Brain pericyte (primary cell): Measurements from ENCODE around the gene CTSZ.
"Not testable (repeated sequence)": the region's sequence is repeated elsewhere in the genome, so short reads cannot be mapped to it uniquely, and the experiment has no call there.

ENCODE experiments used
- DNase-seq: peaks from one replicate; pipeline ENCODE4 v3.0.0-alpha.2; 2012; ENCODE audit warnings: low read depth, low spot score

CTSZ gene

GRCh38 chr20:58997141-58997770 is 9.8 kb downstream of the CTSZ start:
- DNase-seq, result no peak

DNA sequence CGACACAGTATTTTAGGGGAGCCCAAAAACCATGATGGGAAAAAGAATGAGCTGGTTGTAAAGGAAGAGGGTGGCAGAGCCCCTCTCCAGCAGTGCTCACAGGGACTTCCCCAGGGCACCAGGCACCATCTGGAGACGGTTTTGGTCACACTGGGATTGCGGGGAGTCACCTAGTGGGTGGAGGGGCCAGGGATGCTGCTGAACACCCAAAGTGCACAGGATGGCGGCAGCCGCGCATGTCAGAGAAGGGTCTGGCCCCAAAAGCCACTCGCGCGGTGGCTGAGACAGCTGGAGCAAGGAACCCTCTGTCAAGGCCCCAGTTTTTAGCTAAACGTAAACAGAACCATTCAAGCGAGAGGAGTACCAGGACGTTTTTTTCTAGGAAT is 10.8 kb downstream of the CTSZ start:
- no peak for DNase-seq

DNA sequence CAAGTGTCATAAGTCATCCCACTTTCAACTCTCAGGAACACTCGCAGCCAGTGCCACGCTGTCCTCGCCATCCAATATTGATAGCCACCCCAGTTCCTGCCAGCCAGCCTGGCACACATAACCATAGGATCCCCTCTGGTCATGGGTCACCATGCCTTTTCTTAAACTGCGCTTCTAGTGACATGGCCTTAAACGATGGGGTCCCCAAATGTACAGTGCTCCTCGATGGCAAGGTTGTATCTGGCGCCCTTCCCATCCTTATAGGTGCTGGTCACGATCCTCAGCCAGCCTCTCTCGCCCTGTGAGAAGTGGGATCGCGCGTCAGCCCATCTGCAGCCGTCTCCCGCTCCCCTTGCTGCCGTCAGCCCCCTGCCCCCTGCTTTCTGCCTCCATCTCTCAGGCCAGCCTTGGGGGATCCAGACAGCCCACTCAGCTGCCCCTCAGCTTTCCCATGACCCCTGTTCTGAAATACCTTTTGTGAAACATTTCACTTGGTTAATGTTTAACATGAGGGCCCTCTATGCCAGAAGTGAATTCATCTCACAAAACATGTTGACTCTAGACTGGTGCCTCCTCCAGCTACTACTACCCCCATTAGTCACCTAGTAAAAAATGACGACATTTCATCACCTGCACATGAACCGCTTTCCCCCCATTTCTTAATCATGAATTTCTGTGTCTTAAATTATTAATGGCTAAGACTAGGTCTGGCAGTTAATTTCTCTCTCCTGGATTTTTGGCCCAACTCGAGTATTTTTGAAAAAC is 11.4 kb downstream of the CTSZ start:
- DNase-seq, result no peak

- DNase-seq, result no peak
Observed at GRCh38 chr20:58994390-58995159, 12.5 kb downstream of the CTSZ start.

- no peak for DNase-seq
Observed at GRCh38 chr20:58993332-58994248, 13.5 kb downstream of the CTSZ start.

DNA sequence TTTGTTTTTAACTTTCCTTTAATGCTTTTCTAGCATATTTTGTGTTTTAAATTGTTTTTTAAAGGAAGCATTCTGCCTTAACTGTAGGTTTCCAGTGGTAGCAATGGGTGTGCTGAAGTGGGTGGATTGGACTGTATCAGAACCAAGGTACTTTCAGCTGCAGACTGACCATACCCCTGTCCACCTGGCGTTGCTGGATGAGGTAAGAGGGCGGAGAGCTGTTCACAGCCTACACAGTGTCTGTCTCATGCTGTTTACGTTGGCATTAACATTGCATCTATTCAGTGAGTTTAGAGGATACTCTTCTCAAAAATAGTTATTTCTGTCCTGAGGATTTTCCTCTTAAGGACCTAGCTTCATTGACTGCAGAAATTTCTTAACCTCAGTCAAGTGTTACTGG is 14.1 kb downstream of the CTSZ start:
- no peak for DNase-seq

DNA sequence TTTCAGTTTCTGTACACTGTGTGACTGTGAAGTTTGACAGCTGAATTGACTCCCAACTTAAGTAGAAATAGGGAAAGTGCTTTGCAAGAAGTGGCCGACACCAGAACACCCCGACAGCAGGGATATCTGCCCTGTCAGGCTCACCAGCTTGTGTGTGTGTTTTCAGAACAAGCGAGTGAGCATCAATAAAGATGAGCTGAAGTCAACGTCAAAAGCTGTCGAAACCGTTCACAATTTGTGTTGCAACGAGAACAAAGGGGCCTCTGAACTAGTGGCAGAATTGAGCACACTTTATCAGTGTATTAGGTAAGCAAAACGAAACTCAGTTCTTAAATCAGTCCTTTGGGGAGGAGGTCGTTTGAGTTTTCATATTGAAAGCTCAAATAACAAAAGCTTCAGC is 15.3 kb downstream of the CTSZ start:
- no peak for DNase-seq

DNA sequence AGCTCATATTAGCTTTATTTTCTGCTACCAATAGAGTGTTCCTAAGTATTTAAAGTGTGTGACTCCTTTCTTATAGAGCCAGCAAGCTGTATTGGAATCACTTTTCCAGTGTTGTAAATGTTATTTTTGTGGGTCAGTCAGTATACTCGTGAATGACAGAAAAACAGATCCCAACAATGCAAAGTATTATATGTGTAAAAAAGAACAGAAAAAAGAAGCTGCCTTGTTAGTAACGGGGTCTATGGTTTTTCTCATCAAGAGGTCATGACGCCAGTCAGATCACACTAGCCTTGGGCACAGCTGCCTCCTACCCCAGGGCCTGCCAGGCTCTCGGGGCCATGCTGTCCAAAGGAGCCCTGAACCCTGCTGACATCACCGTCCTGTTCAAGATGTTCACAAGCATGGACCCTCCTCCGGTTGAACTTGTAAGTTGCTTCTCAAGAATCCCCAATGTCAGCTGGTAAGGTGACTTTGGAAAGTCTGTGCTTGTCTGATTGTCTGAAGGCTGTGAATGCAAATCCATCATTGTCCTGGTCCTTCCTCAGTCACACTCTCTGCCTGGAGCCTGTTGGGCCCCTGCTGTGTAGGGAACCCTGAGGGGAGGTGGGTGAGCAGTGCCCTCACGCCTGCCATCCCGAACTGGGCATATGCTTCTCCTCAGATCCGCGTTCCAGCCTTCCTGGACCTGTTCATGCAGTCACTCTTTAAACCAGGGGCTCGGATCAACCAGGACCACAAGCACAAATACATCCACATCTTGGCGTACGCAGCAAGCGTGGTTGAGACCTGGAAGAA is 16.2 kb downstream of the CTSZ start:
- no peak for DNase-seq

DNA sequence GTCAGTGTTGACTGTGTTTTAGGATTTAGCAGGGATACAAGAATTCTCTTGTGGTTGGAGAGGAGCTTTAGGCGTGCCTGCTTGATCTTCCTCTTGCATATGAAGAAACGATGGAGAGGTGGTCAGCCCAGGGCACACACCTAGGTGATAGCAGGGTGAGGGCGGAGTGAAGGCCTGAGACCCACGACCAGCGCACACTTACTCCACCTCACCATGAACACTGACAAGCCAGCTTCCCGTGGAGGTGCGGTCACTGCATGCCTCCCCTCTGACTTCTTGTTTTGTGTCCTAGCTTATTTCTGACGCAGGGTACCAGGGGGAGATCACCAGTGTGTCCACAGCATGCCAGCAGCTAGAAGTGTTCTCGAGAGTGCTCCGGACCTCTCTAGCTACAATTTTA is 17.9 kb downstream of the CTSZ start:
- DNase-seq, result no peak

DNA sequence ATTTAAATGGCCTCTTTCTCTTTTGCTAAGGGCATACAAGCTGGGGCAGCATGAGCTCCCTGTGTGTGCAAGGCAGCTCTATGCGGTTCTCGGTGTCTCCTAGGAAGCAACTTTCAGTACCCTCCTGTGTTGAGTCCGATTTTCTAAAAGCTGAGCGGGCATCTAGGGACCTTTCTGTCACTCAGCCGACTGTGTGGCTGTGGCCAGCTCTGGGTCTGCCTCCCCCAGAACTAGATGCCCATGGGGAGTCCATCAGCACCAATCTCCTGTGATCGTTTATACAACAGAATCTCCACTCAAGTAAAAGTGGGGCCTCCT is 18.5 kb downstream of the CTSZ start:
- DNase-seq, result no peak

GRCh38 chr20:58987790-58988564 is 19.1 kb downstream of the CTSZ start:
- no peak for DNase-seq

- no peak for DNase-seq
Observed at GRCh38 chr20:58986968-58987517, 20.0 kb downstream of the CTSZ start.

DNA sequence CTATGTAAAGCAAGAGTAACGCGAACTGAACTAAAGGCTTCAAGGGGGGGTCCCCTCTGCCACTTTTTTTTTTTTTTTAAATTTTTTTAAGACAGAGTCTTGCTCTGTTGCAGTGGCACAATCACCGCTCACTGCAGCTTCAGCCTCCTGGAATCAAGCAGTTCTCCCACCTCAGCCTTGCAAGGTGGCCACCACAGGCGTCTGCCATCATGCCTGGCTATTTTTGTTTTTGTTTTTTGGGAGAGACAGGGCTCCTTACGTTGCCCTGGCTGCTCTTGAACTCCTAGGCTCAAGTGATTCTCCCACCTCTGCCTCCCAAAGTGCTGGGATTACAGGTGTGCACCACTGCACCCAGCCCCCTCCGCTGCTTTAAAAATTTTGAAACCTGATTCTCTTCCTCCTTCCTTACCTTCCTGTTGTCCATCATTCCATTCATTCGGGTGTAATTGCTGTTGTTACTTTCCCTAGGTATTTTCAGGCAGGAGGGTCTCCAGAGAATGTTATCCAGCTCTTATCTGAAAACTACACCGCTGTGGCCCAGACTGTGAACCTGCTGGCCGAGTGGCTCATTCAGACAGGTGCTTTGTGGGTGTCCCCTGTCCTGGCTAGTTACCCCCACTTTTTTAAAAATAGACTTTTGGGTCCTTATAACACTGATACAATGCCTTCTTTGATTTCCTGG is 20.6 kb downstream of the CTSZ start:
- DNase-seq, result no peak

- DNase-seq, result no peak
Observed at GRCh38 chr20:58985656-58986055, 21.4 kb downstream of the CTSZ start.

DNA sequence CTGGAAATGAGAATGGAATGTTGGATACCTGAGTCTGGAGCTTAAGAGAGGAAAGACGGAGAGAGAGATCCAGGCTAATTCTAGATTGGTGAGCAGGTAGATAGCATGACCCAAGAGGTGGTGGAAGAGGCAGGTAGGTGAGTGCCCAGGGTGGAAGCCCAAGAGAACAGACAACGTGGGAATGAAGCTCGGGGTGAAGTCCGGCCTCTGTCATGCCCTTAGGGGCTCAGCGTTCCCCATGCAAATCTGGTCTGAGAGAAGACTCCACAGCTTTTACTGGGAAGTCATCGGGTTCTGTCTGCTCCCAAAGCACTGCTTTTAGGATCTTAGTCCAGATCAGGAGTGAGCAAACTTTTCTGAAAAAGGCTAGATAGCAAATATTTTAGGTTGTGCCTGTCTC is 22.4 kb downstream of the CTSZ start:
- DNase-seq, result no peak

- not testable (repeated sequence) for DNase-seq
Observed at GRCh38 chr20:58983115-58983468, 24.0 kb downstream of the CTSZ start.

GRCh38 chr20:58982406-58983114 is 24.5 kb downstream of the CTSZ start:
- DNase-seq, result no peak

GRCh38 chr20:58981628-58982364 is 25.3 kb downstream of the CTSZ start:
- DNase-seq, result no peak
